Endothelial cell (in vitro differentiated cells): Measurements from ENCODE around the gene TGFBRAP1. TPM values are rescaled to one million over a fixed set of nuclear protein-coding genes. Genes with fewer than 3 reads are reported as not detected.
"Not testable (repeated sequence)": the region's sequence is repeated elsewhere in the genome, so short reads cannot be mapped to it uniquely, and the experiment has no call there.

Experiments used
- DNase-seq: peaks from one replicate; pipeline ENCODE4 v3.0.0; 2021; ENCODE audit warnings: low spot score
- H3K27ac Mint-ChIP-seq: one replicate; pipeline ENCODE4 v1.8.0; 2021; ENCODE audit warnings: mixed read lengths, inconsistent platforms; ENCODE audit not compliant: unreplicated experiment
- H3K27me3 Mint-ChIP-seq: one replicate; pipeline ENCODE4 v1.8.0; 2021; ENCODE audit warnings: mild to moderate bottlenecking, moderate library complexity, mixed read lengths, inconsistent platforms; ENCODE audit not compliant: unreplicated experiment
- H3K36me3 Mint-ChIP-seq: one replicate; pipeline ENCODE4 v1.8.0; 2021; ENCODE audit warnings: mild to moderate bottlenecking, low read depth, mixed read lengths, inconsistent platforms; ENCODE audit not compliant: unreplicated experiment
- H3K4me1 Mint-ChIP-seq: one replicate; pipeline ENCODE4 v1.8.0; 2021; ENCODE audit warnings: mild to moderate bottlenecking, mixed read lengths, inconsistent platforms; ENCODE audit not compliant: unreplicated experiment
- H3K4me3 Mint-ChIP-seq: one replicate; pipeline ENCODE4 v1.8.0; 2021; ENCODE audit warnings: mild to moderate bottlenecking, mixed read lengths, inconsistent platforms; ENCODE audit not compliant: unreplicated experiment
- H3K9me3 Mint-ChIP-seq: one replicate; pipeline ENCODE4 v1.8.0; 2021; ENCODE audit warnings: mixed read lengths, inconsistent platforms; ENCODE audit not compliant: unreplicated experiment
- CTCF ChIP-seq: fragments of 200-600 bp; sonication (generic); IDR thresholded peaks from one replicate; pipeline ENCODE4 v1.5.0; 2021; ENCODE audit warnings: antibody characterized with exemption; ENCODE audit not compliant: unreplicated experiment
- total RNA-seq: library from RNA; stranded (reverse); fragmentation: NEBNext Ultra II Directional; extraction: Animal tissue kit (Norgen Biotek cat#: 25700); gene quantifications from one replicate; pipeline ENCODE4 v1.2.1, GENCODE V29; 2021; ENCODE audit not compliant: unreplicated experiment

Gene TGFBRAP1
- total RNA-seq, 1 donor from 2014 or later, result 18.8 TPM

GRCh38 chr2:105328281-105329196, 996 bp downstream of the TGFBRAP1 start:
- Mint-ChIP-seq H3K36me3 (no peaks in the 10 kb centered on the region), H3K27me3 (peaks cover 9% of the 10 kb centered on the region), H3K4me3 (peak overlapping the region; percentile 97), H3K4me1 (peaks cover 30% of the 10 kb centered on the region), H3K27ac (peak overlapping the region; percentile 72), H3K9me3 (no peaks in the 10 kb centered on the region)
- TF ChIP-seq CTCF, result no peak
- no peak for DNase-seq

DNA sequence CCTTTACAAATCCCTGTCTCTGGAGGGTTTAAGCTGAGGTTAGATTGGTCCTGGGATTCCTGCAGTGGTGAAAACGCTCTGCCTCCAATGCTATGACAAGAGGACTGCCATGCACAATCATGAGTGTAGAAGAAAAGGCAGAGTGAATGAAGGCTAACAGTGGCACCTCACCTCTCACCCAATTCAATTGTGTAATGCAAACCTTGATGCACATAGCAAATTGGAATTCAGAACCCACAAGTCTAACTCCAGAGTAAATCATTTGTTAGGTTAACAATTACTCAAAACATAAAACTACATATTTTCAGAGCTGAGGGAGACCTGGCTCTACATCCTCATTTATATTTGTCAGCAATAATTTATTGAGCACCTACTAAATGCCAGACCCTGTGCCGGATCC, 1.8 kb downstream of the TGFBRAP1 start:
- peaks cover 30% of the 10 kb centered on the region for H3K4me1 Mint-ChIP-seq
- no peak overlapping the region for H3K4me3 Mint-ChIP-seq
- no peaks in the 10 kb centered on the region for H3K36me3 Mint-ChIP-seq
- H3K27ac Mint-ChIP-seq, result no peak overlapping the region
- peaks cover 9% of the 10 kb centered on the region for H3K27me3 Mint-ChIP-seq
- H3K9me3 Mint-ChIP-seq, result no peaks in the 10 kb centered on the region
- no peak for TF ChIP-seq CTCF
- no peak for DNase-seq

- not testable (repeated sequence) for H3K27ac Mint-ChIP-seq, H3K36me3 Mint-ChIP-seq, H3K9me3 Mint-ChIP-seq, H3K4me3 Mint-ChIP-seq, DNase-seq, H3K27me3 Mint-ChIP-seq
- H3K4me1 Mint-ChIP-seq, result peaks cover 30% of the 10 kb centered on the region
Observed at GRCh38 chr2:105327271-105327670, 2.3 kb downstream of the TGFBRAP1 start.

DNA sequence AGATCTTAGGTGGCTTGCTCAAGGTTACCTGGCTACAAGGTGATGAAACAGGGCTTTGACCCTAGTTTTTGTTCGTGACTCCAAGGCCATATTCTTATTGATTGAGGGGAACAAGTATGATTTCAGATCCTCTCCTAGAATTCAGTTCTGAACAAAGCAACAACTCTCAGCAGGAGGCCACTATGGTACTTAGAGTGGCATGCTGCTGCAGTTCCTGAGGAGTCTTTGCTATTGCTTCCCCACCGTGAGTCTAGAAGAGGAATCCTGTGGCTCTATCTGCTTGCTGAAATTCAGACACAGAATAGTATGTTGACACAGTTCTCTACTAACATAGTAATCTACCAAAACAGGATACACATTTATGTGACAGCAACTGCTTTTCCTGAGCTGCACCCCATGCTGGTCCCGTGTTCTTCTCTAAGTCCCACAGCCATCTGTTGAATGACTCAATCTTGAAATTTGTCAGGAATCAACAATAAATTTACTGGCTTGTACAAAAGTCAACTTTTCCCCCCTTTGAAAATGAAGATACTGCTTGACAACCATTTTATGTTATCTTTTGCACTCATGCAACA, 4.1 kb downstream of the TGFBRAP1 start:
- Mint-ChIP-seq H3K9me3 (no peaks in the 10 kb centered on the region), H3K4me1 (peaks cover 30% of the 10 kb centered on the region), H3K27me3 (peaks cover 9% of the 10 kb centered on the region), H3K36me3 (no peaks in the 10 kb centered on the region), H3K27ac (peak overlapping the region; percentile 88), H3K4me3 (no peak overlapping the region)
- DNase-seq, result no peak
- no peak for TF ChIP-seq CTCF

DNA sequence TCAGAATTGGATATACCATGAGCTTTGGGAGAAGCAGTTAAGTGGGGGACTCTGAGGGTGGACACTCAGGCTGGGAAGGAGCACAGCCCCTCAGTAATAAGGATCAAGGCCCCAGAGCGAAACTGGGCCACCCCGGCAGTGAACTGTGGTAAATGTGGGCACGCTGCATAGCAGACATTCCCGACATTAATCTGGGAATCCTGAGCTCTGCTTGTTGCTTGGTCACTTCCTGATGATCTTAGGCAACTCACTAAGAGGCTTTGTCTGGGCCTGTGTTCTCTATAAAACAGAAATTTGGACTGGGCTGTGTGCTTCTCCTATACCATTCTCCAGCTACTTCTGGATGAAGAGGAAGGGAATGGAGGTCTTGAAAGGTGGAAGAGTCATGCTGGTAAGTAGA, 4.8 kb downstream of the TGFBRAP1 start:
- Mint-ChIP-seq H3K4me1 (peaks cover 30% of the 10 kb centered on the region), H3K27me3 (peaks cover 9% of the 10 kb centered on the region), H3K4me3 (no peak overlapping the region), H3K36me3 (no peaks in the 10 kb centered on the region), H3K9me3 (no peaks in the 10 kb centered on the region), H3K27ac (peak overlapping the region; percentile 88)
- TF ChIP-seq CTCF, result no peak
- DNase-seq, result no peak
